Endothelial cell of umbilical vein (primary cell): ENCODE measurements around the gene B4GALT6. TPM values are rescaled to one million over a fixed set of nuclear protein-coding genes. Genes with fewer than 3 reads are reported as not detected.

Experiments used
- BruUV-seq: library from RNA; stranded (reverse); fragments of 400-500 nt; replicated peaks from 2 replicates; lab custom pipeline; 2021; lab: Mats Ljungman, UMichigan
- CTCF ChIA-PET: fragments of 300-600, 350-600 bp; sonication (Branson Sonifier 250); formaldehyde crosslinking; loops from one replicate; lab custom pipeline; 2021; ENCODE audit warnings: antibody characterized with exemption, inconsistent platforms; lab: Charles Lee
- POLR2A ChIA-PET: fragments of 300-600, 350-600 bp; sonication (Branson Sonifier 250); formaldehyde crosslinking; loops from one replicate; lab custom pipeline; 2021; ENCODE audit warnings: antibody characterized with exemption, inconsistent platforms; lab: Charles Lee
- DNase-seq: peaks from one replicate; pipeline ENCODE4 v3.0.0-alpha.2; 2011; ENCODE audit warnings: low read depth, low spot score
- FAIRE-seq: peaks from 2 replicates; lab custom pipeline; 2011; peaks lifted over from hg19 to GRCh38; lab: Jason Lieb, UNC
- H2AFZ ChIP-seq: 2 replicates; pipeline ENCODE4 v1.6.0; 2012; ENCODE audit warnings: low read depth, low read length, control low read depth, inconsistent platforms
- H3K27ac ChIP-seq: 2 replicates; pipeline ENCODE4 v1.5.1; 2011; ENCODE audit warnings: low read depth, mild to moderate bottlenecking, control low read depth, low read length, moderate library complexity; ENCODE audit not compliant: insufficient read depth
- H3K27me3 ChIP-seq, 2 experiments: 2 replicates each; pipeline versions ENCODE4 v1.6.0 to v1.6.1; 2011; ENCODE audit warnings: low read length in 2 of 2, mixed read lengths in 1 of 2; ENCODE audit not compliant: control insufficient read depth in 2 of 2, insufficient read depth in 2 of 2
- H3K36me3 ChIP-seq, 2 experiments: 2 replicates in 1 of 2; 3 replicates in 1 of 2; pipeline ENCODE4 v1.5.1; 2011; ENCODE audit warnings: low read length in 2 of 2, mild to moderate bottlenecking in 1 of 2, moderate library complexity in 1 of 2; ENCODE audit not compliant: control insufficient read depth in 2 of 2, insufficient read depth in 2 of 2; ENCODE audit errors: extremely low read depth in 1 of 2
- H3K4me1 ChIP-seq: 3 replicates; pipeline ENCODE4 v1.5.1; 2011; ENCODE audit warnings: mild to moderate bottlenecking, low read length; ENCODE audit not compliant: control insufficient read depth, insufficient read depth; ENCODE audit errors: extremely low read depth
- H3K4me2 ChIP-seq: 2 replicates; pipeline ENCODE4 v1.6.1; 2011; ENCODE audit warnings: low read length, control low read depth, mixed read lengths; ENCODE audit not compliant: insufficient read depth
- H3K4me3 ChIP-seq, 3 experiments: fragments of 200-600 bp in 1 of 3; sonication (generic), shearing (Covaris generic) in 1 of 3; replicated peaks in 1 of 3; 2 replicates each; pipeline ENCODE4 v1.5.1; 2011 to 2016; ENCODE audit warnings: control low read depth in 3 of 3, low read length in 3 of 3, mild to moderate bottlenecking in 2 of 3, inconsistent platforms in 1 of 3, low read depth in 1 of 3, moderate library complexity in 1 of 3; ENCODE audit not compliant: insufficient read depth in 1 of 3
- H3K79me2 ChIP-seq: 2 replicates; pipeline ENCODE4 v1.6.0; 2012; ENCODE audit warnings: low read length, inconsistent platforms; ENCODE audit not compliant: control insufficient read depth, insufficient read depth
- H3K9ac ChIP-seq: replicated peaks from 2 replicates; pipeline ENCODE3; 2011; ENCODE audit warnings: low read length, control low read depth; ENCODE audit not compliant: insufficient read depth; ENCODE audit errors: extremely low read depth
- H3K9me1 ChIP-seq: replicated peaks from 3 replicates; pipeline ENCODE4 v1.6.0; 2011; ENCODE audit warnings: mild to moderate bottlenecking, low read length; ENCODE audit not compliant: control insufficient read depth, insufficient read depth; ENCODE audit errors: extremely low read depth
- H3K9me3 ChIP-seq: replicated peaks from 2 replicates; pipeline ENCODE4 v1.5.1; 2012; ENCODE audit warnings: low read length, inconsistent platforms; ENCODE audit not compliant: control insufficient read depth, insufficient read depth
- H4K20me1 ChIP-seq: replicated peaks from 2 replicates; pipeline ENCODE3; 2011; ENCODE audit warnings: mild to moderate bottlenecking, low read length; ENCODE audit not compliant: control insufficient read depth, insufficient read depth; ENCODE audit errors: extremely low read depth
- CTCF ChIP-seq, 2 donors: IDR thresholded peaks; 1 replicate in 1 of 2; 2 replicates in 1 of 2; pipeline ENCODE4 v1.5.1; 2011; ENCODE audit warnings: low read length in 2 of 2, mild to moderate bottlenecking in 2 of 2, moderate library complexity in 2 of 2, control low read depth in 1 of 2, inconsistent platforms in 1 of 2, low read depth in 1 of 2; ENCODE audit not compliant: insufficient read depth in 1 of 2; ENCODE audit errors: extremely low read depth in 1 of 2
- EZH2 ChIP-seq: IDR thresholded peaks from 2 replicates; pipeline ENCODE4 v1.6.1; 2012; ENCODE audit warnings: borderline replicate concordance, low read depth, mild to moderate bottlenecking, moderate library complexity, low read length, inconsistent platforms; ENCODE audit not compliant: severe bottlenecking
- FOS ChIP-seq: IDR thresholded peaks from 2 replicates; pipeline ENCODE4 v1.6.1; 2011; ENCODE audit warnings: mild to moderate bottlenecking, low read length, moderate library complexity, borderline replicate concordance; ENCODE audit not compliant: insufficient read depth
- JUN ChIP-seq: IDR thresholded peaks from 2 replicates; pipeline ENCODE4 v1.6.1; 2011; ENCODE audit warnings: borderline replicate concordance, low read depth; ENCODE audit not compliant: insufficient read length, insufficient read depth
- MAX ChIP-seq: IDR thresholded peaks from 2 replicates; pipeline ENCODE4 v1.6.1; 2011; ENCODE audit not compliant: insufficient read depth, insufficient read length
- dilution Hi-C: fragments of 300-500 bp; cut with MboI; formaldehyde crosslinking; loops from one replicate; pipeline ENCODE4 v1.15.0; 2019; ENCODE audit warnings: low sequenced_read_pairs; ENCODE audit not compliant: extremely low pct_ligation_motif_present
- intact Hi-C: fragments of 100-400 bp; cut with micrococcal nuclease; formaldehyde crosslinking; loops from one replicate; pipeline ENCODE4 v1.10.0; 2022
- polyA plus RNA-seq, 4 experiments: library from polyadenylated mRNA; depleted of rRNA in 3 of 4; stranded (reverse) in 3 of 4; unstranded in 1 of 4; fragments of >200 nt; gene quantifications; 2 replicates each; pipeline versions ENCODE4 v1.2.1 to v1.2.3, GENCODE V29; 2011 to 2012; ENCODE audit warnings: missing spikeins in 1 of 4
- total RNA-seq: library from RNA; stranded (reverse); gene quantifications from 2 replicates; pipeline ENCODE4 v1.2.3, GENCODE V29; 2021

B4GALT6 gene
- total and polyA plus RNA-seq, 2 donors (not counting 3 experiments of a cell fraction or from before 2014, with no cell fraction given) = 3.9 to 24.2 TPM

GRCh38 chr18:31612124-31612523 lies 72.3 kb downstream of the B4GALT6 start:
- no peak overlapping the region for H3K4me3 ChIP-seq
- H3K9me3 ChIP-seq = no peaks in the 10 kb centered on the region
- dilution Hi-C loops (no loop called here), intact Hi-C loops (loop anchor here (5.0 kb wide), 1 partner anchor 75 kb away; no protein-coding TSS in a partner anchor)
- ChIA-PET CTCF (interaction anchor here (1.6 to 3.8 kb wide), 3 partner anchors 66 to 112 kb away, joined by 4 to 46 read pairs (median 14); partner anchors contain the start of gene B4GALT6), POLR2A (no interaction called here)
- no peak overlapping the region for H2AFZ ChIP-seq
- no peaks in the 10 kb centered on the region for H4K20me1 ChIP-seq
- H3K4me1 ChIP-seq = no peaks in the 10 kb centered on the region
- no peaks in the 10 kb centered on the region for H3K79me2 ChIP-seq
- no peak overlapping the region for H3K27ac ChIP-seq
- TF ChIP-seq FOS (no peak), JUN (no peak), EZH2 (no peak), CTCF (IDR thresholded peaks at IDR 0.05; ENCODE audit: extremely low read depth in 1 of 2, insufficient read depth in 1 of 2, low read depth in 1 of 2, low read length in 2 of 2) (no peak), MAX (no peak)
- FAIRE-seq = no peak
- H3K4me2 ChIP-seq = no peak overlapping the region
- no peaks in the 10 kb centered on the region for H3K9me1 ChIP-seq
- peaks cover 6 to 7% of the 10 kb centered on the region in 2 experiments for H3K27me3 ChIP-seq
- DNase-seq = no peak
- BruUV-seq = no TSS peak
- no peak overlapping the region for H3K9ac ChIP-seq
- H3K36me3 ChIP-seq = no peaks in the 10 kb centered on the region
